GM12875 (cell line): ENCODE measurements around the gene GJD2.

Experiments
- H3K4me3 ChIP-seq: one replicate; pipeline ENCODE4 v1.5.1; 2011; ENCODE audit warnings: low read depth, low read length, control low read depth
- TF ChIP-seq, protein P1 (sequence below): IDR thresholded peaks from 2 replicates; pipeline ENCODE4 v1.5.1; 2011; ENCODE audit warnings: low read depth, mild to moderate bottlenecking, control low read depth, inconsistent platforms, low read length, moderate library complexity, borderline replicate concordance; ENCODE audit not compliant: insufficient read depth

The GJD2 gene

DNA sequence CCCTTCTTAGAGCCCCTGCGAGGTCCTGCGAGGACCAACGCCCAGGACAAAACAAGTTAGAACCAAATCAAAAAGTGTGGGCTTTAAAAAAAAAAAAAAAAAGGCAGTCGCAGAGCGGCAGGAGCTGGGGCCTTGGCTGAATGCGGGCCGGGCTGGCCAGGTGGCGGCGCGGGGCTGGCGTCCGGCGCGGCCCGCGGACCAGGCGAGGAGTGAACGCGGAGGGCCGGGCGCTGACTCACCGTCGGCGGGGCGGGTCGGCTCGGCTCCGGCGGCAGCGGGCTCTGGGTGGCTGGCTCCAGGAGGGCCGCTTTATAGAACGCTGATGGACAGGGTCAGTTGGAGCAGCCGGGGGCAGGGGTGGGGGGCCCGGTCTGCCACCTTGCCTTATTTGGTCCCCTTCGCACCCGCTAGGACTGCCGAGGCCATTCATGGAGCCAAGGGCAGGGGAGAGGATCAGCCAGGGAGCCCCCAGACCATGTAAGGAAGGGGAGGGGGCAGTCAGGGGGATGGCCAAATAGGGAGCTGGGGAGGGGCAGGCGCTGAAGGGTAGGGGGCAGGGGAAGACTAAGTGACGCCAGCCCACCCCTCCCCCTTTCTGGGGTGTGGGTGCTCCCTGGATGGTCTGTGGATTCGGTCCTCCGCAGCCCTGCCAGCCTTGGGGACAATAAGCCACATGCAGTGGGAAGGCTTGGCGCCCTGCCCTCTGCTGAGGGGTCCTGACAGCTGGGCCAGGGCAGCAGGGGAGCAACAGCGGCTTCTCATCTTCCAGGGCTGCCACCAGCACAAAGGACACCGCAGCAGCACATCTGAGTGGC, 40.7 kb upstream of the GJD2 start, which contains the start of gene ACTC1:
ACTC1 (minus strand) TSS at position 283 of the 815 bp plus-strand sequence. CDS start 741 bp downstream, outside the sequence.
- TF ChIP-seq, protein P1, sequence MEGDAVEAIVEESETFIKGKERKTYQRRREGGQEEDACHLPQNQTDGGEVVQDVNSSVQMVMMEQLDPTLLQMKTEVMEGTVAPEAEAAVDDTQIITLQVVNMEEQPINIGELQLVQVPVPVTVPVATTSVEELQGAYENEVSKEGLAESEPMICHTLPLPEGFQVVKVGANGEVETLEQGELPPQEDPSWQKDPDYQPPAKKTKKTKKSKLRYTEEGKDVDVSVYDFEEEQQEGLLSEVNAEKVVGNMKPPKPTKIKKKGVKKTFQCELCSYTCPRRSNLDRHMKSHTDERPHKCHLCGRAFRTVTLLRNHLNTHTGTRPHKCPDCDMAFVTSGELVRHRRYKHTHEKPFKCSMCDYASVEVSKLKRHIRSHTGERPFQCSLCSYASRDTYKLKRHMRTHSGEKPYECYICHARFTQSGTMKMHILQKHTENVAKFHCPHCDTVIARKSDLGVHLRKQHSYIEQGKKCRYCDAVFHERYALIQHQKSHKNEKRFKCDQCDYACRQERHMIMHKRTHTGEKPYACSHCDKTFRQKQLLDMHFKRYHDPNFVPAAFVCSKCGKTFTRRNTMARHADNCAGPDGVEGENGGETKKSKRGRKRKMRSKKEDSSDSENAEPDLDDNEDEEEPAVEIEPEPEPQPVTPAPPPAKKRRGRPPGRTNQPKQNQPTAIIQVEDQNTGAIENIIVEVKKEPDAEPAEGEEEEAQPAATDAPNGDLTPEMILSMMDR = no peak
- H3K4me3 ChIP-seq = no peak within 1 kb of the TSS

DNA sequence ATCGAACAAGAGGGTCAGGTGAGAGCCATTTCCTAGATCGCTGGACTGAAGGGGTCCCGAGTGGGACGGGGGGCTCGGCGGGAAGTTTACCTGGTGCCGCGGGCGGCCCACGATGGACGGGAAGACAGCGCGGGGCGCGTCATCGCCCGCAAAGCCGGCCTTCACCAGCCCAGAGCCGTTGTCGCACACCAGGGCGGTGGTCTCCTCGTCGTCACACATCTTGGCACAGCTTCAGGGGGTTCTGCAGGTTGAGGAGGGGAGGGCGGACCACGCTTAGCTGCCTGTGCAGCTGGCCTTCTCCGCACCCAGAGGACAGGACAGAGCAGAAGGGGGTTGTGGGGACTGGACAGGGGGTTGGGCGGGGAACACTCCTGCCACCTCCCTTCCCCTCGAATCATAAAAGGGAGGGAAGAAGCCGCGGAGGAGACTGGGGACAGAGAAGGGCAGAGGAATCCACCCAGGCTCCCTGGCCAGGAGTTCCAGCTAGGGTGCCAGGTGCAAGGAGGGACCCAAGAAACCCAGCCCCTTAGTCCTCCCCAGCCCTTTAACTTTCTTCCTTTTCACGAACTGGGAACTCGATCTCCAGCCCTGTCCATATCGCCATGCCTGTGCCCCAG, 39.9 kb upstream of the GJD2 start:
- no peak overlapping the region for H3K4me3 ChIP-seq
- TF ChIP-seq, protein P1 = no peak

DNA sequence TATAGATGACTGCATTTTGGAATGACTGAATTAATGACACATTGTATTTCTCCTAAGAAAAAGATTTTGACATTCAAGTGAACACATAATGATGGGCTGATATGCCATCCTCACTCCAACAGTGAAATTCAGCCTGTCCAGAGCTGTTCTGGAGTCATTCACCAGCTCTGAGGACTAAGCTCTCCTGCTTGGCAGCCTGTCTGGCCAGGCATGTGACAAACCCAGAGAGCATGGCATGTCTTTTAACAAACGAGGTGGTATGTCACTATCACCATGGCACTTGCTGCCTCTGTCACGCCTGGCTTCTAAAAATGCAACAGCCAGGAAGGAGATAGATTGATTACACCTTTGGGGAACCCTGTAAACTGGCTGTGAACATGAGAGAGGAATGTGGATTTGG, 39.1 kb upstream of the GJD2 start:
- no peak overlapping the region for H3K4me3 ChIP-seq

DNA sequence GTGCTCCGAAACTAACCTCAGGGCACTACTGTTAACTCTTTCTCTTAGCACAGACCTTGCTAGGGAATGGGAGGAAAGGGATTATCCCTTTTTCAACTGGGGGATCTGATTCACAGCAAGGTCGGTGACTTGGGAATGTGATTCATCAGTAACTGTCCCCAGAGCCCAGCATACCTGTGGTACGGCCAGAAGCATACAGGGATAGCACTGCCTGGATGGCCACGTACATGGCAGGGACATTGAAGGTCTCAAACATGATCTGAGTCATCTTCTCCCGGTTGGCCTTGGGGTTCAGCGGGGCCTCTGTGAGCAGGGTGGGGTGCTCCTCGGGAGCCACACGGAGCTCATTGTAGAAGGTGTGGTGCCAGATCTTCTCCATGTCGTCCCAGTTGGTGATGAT, 38.3 kb upstream of the GJD2 start:
- TF ChIP-seq, protein P1 = no peak
- no peak overlapping the region for H3K4me3 ChIP-seq

More for the DNA sequence above, 39.1 kb upstream of the GJD2 start:
- TF ChIP-seq, protein P1 = no peak

GRCh38 chr15:34791701-34792100, 36.9 kb upstream of the GJD2 start:
- H3K4me3 ChIP-seq = no peak overlapping the region
- TF ChIP-seq, protein P1 = no peak

DNA sequence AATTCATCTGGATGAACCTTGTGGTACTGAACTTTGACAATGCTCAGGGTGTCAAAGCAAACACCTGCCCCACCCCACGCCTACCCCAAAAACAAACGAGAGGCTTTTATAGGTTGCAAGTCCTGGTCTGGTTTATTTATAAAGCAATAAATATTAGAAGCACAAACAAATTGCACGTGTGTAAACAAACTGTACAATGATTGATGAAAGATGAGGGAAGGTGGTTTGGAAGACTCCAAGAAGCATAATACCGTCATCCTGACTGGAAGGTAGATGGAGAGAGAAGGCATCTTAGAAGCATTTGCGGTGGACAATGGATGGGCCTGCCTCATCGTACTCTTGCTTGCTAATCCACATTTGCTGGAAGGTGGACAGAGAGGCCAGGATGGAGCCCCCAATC, 35.3 kb upstream of the GJD2 start:
- TF ChIP-seq, protein P1 = no peak
- no peak overlapping the region for H3K4me3 ChIP-seq

DNA sequence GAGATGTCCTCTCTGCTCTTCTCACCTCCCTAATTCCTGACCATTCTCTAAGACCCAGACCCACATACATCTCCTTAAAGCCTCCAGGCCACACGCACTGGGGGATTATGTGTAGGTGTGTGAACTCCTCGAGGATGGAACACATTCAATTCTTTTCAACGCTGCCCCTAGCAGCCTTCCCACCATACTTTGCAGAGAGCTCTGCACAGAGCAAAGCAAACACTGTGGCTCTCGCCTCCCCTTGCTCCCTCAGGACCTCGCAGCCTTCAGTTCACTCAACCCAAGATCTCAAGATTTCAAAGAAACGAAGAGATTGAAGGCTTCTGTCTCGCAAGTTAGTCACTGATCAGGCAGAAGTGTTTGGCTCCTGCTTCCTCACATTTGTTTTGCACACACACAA, 34.5 kb upstream of the GJD2 start:
- TF ChIP-seq, protein P1 = no peak
- H3K4me3 ChIP-seq = no peak overlapping the region
